DOHH2 (cell line): ENCODE measurements around the gene BTBD6.

Experiments
- H3F3A ChIP-seq: fragments of 200-600 bp; sonication (generic), shearing (Covaris generic); 2 replicates; pipeline ENCODE4 v1.6.0; 2016; ENCODE audit warnings: antibody characterized with exemption, mild to moderate bottlenecking; ENCODE audit not compliant: control insufficient read depth, insufficient read depth
- H3K27ac ChIP-seq: fragments of 200-600 bp; sonication (generic); 2 replicates; pipeline ENCODE4 v1.5.1; 2014; ENCODE audit warnings: low read depth, mild to moderate bottlenecking, low read length, moderate library complexity
- H3K27me3 ChIP-seq: fragments of 200-600 bp; sonication (generic); 2 replicates; pipeline ENCODE4 v1.6.1; 2014; ENCODE audit warnings: mild to moderate bottlenecking, low read length, mixed read lengths; ENCODE audit not compliant: control insufficient read depth
- H3K36me3 ChIP-seq: fragments of 200-600 bp; sonication (generic); 2 replicates; pipeline ENCODE4 v1.6.1; 2014; ENCODE audit warnings: mild to moderate bottlenecking, low read length, moderate library complexity, mixed read lengths; ENCODE audit not compliant: control insufficient read depth
- H3K4me1 ChIP-seq: fragments of 200-600 bp; sonication (generic); 2 replicates; pipeline ENCODE4 v1.6.1; 2014; ENCODE audit warnings: mild to moderate bottlenecking, low read length, mixed read lengths; ENCODE audit not compliant: control insufficient read depth
- H3K4me2 ChIP-seq: fragments of 200-600 bp; sonication (generic); 2 replicates; pipeline ENCODE4 v1.6.0; 2014; ENCODE audit warnings: mild to moderate bottlenecking, low read length, moderate library complexity
- H3K4me3 ChIP-seq: fragments of 200-600 bp; sonication (generic); 2 replicates; pipeline ENCODE4 v1.5.1; 2014; ENCODE audit warnings: mild to moderate bottlenecking, low read length, mixed read lengths
- H3K79me2 ChIP-seq: fragments of 200-600 bp; sonication (generic); 2 replicates; pipeline ENCODE4 v1.6.1; 2014; ENCODE audit warnings: mild to moderate bottlenecking, low read length, mixed read lengths; ENCODE audit not compliant: control insufficient read depth
- H3K9me2 ChIP-seq: fragments of 200-600 bp; sonication (generic); replicated peaks from 2 replicates; pipeline ENCODE4 v1.6.1; 2014; ENCODE audit warnings: mild to moderate bottlenecking, low read length, mixed read lengths; ENCODE audit not compliant: control insufficient read depth
- H3K9me3 ChIP-seq: fragments of 200-600 bp; sonication (generic); 2 replicates; pipeline ENCODE4 v1.6.1; 2014; ENCODE audit warnings: antibody characterized with exemption, low read length, mixed read lengths; ENCODE audit not compliant: control insufficient read depth, insufficient read depth
- H4K20me1 ChIP-seq: fragments of 200-600 bp; sonication (generic); 2 replicates; pipeline ENCODE4 v1.6.0; 2014; ENCODE audit warnings: low read depth, mild to moderate bottlenecking, antibody characterized with exemption, low read length, moderate library complexity; ENCODE audit not compliant: control insufficient read depth, insufficient read depth
- EZH2phosphoT487 ChIP-seq: fragments of 200-600 bp; sonication (generic); IDR thresholded peaks from 2 replicates; pipeline ENCODE4 v1.6.1; 2017; ENCODE audit warnings: borderline replicate concordance, mild to moderate bottlenecking, antibody characterized with exemption, low read length, moderate library complexity, mixed read lengths
- TF ChIP-seq, protein P1 (sequence below): fragments of 200-600 bp; sonication (generic); IDR thresholded peaks from one replicate; pipeline ENCODE4 v1.5.1; 2014; ENCODE audit warnings: antibody characterized with exemption, mild to moderate bottlenecking, low read depth, low read length; ENCODE audit not compliant: poor library complexity, severe bottlenecking

BTBD6 gene

GRCh38 chr14:105253329-105253682 is 5.0 kb downstream of the BTBD6 start:
- peaks cover 6% of the 10 kb centered on the region; the same call in 1 of the 2 replicates for H3F3A ChIP-seq
- no peak overlapping the region for H3K4me2 ChIP-seq
- H3K4me3 ChIP-seq, result no peak overlapping the region
- H3K4me1 ChIP-seq, result peaks cover 60% of the 10 kb centered on the region
- no peaks in the 10 kb centered on the region for H3K9me3 ChIP-seq
- TF ChIP-seq EZH2phosphoT487, result no peak
- TF ChIP-seq, protein P1, sequence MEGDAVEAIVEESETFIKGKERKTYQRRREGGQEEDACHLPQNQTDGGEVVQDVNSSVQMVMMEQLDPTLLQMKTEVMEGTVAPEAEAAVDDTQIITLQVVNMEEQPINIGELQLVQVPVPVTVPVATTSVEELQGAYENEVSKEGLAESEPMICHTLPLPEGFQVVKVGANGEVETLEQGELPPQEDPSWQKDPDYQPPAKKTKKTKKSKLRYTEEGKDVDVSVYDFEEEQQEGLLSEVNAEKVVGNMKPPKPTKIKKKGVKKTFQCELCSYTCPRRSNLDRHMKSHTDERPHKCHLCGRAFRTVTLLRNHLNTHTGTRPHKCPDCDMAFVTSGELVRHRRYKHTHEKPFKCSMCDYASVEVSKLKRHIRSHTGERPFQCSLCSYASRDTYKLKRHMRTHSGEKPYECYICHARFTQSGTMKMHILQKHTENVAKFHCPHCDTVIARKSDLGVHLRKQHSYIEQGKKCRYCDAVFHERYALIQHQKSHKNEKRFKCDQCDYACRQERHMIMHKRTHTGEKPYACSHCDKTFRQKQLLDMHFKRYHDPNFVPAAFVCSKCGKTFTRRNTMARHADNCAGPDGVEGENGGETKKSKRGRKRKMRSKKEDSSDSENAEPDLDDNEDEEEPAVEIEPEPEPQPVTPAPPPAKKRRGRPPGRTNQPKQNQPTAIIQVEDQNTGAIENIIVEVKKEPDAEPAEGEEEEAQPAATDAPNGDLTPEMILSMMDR, result no peak
- no peak overlapping the region for H3K27ac ChIP-seq
- H4K20me1 ChIP-seq, result no peaks in the 10 kb centered on the region; the same call in 1 of the 2 replicates
- peaks cover 12% of the 10 kb centered on the region for H3K79me2 ChIP-seq
- H3K9me2 ChIP-seq, result no peaks in the 10 kb centered on the region
- H3K36me3 ChIP-seq, result peaks cover 20% of the 10 kb centered on the region
- no peaks in the 10 kb centered on the region for H3K27me3 ChIP-seq

GRCh38 chr14:105255021-105255507 is 6.7 kb downstream of the BTBD6 start:
- Histone ChIP-seq H3K4me2 (peak overlapping the region; percentile 64), H3K36me3 (peaks cover 14% of the 10 kb centered on the region), H3F3A (peaks cover 8% of the 10 kb centered on the region; the same call in 1 of the 2 replicates), H3K4me1 (peaks cover 70% of the 10 kb centered on the region), H3K9me2 (no peaks in the 10 kb centered on the region), H3K4me3 (peak overlapping the region; percentile 38), H3K79me2 (peaks cover 2% of the 10 kb centered on the region; the same call in 1 of the 2 replicates), H3K27me3 (no peaks in the 10 kb centered on the region), H3K27ac (peak overlapping the region; percentile 23; the same call in 1 of the 2 replicates), H4K20me1 (no peaks in the 10 kb centered on the region; the same call in 1 of the 2 replicates), H3K9me3 (no peaks in the 10 kb centered on the region)
- TF ChIP-seq, protein P1, result no peak
- TF ChIP-seq EZH2phosphoT487, result no peak

GRCh38 chr14:105256292-105256960 is 8.1 kb downstream of the BTBD6 start:
- Histone ChIP-seq H3K27me3 (no peaks in the 10 kb centered on the region), H3K36me3 (peaks cover 2% of the 10 kb centered on the region; the same call in 1 of the 2 replicates), H4K20me1 (no peaks in the 10 kb centered on the region; the same call in 1 of the 2 replicates), H3K79me2 (no peaks in the 10 kb centered on the region), H3K4me2 (0 out of 2 replicates have a peak overlapping the region, but pooled peaks have one; percentile 9), H3K9me2 (no peaks in the 10 kb centered on the region), H3K27ac (no peak overlapping the region), H3K9me3 (no peaks in the 10 kb centered on the region), H3F3A (peaks cover 8% of the 10 kb centered on the region; the same call in 1 of the 2 replicates), H3K4me1 (peaks cover 57% of the 10 kb centered on the region), H3K4me3 (no peak overlapping the region)
- TF ChIP-seq, protein P1, result no peak
- no peak for TF ChIP-seq EZH2phosphoT487
